Esophagus mucosa (tissue), 1 donor: ENCODE measurements around the gene PFN4. TPM values are rescaled to one million over a fixed set of nuclear protein-coding genes. Genes with fewer than 3 reads are reported as not detected.
"Not testable (repeated sequence)": the region's sequence is repeated elsewhere in the genome, so short reads cannot be mapped to it uniquely, and the experiment has no call there.

Experiments used
- ATAC-seq: fragments of 200-7000 bp; cut with Tn5 transposase; one replicate; pipeline ENCODE4 v1.9.1; 2020
- total RNA-seq: library from RNA; stranded (reverse); gene quantifications from one replicate; pipeline ENCODE4 v1.2.4, GENCODE V29; 2023
- donor health status: DM: yes; HTN: yes; CAD: no.

Gene PFN4
- total RNA-seq, 1 donor from 2014 or later: 0.24 TPM

DNA sequence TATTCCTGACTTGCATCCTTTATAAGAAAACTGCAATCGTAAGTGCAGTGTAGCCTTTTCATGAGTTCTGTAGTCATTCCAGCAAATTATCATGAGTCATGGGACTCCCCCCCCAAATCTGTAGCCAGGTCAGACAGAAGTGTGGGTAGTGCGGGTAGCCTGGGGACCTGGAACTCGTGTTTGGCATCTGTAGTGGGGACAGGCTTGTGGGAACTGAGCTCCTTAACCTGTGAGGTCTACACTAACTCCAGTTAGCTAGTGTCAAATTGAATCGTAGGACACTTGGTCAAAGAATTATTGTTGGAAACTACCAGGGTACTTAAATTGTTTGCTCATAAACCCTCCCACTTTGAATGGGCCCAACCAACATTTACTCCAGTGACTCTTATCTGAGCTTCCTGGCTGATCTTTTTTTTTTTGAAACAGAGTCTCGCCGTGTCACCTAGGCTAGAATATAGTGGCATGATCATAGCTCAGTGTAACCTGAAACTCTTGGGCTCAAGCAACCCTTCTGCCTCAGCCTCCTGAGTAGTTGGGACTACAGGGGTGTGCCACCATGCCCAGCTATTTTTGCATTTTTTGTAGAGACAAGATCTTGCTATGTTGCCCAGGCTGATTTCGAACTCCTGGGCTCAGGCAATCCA lies 12.4 kb downstream of the PFN4 start:
- peak; percentile 44 for ATAC-seq

- not testable (repeated sequence) for ATAC-seq
These were observed 13.7 kb downstream of the PFN4 start for GRCh38 chr2:24109431-24109830.

GRCh38 chr2:24107336-24107735 lies 15.8 kb downstream of the PFN4 start:
- no peak for ATAC-seq

DNA sequence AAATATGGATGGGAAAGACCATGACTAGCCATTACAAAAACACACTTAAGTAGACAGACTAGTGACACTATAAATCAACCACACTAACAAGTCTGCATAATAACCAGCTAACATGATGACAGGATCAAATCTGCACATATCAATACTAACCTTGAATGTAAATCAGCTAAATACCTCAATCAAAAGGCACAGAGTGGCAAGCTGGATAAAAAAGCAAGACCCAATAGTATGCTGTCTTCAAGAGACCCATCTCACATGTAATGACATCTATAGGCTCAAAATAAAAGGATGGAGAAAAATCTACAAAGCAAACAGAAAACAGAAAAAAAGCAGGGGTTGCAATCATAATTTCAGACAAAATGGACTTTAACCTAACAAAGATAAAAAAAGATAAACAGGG lies 16.3 kb downstream of the PFN4 start:
- ATAC-seq: no peak

DNA sequence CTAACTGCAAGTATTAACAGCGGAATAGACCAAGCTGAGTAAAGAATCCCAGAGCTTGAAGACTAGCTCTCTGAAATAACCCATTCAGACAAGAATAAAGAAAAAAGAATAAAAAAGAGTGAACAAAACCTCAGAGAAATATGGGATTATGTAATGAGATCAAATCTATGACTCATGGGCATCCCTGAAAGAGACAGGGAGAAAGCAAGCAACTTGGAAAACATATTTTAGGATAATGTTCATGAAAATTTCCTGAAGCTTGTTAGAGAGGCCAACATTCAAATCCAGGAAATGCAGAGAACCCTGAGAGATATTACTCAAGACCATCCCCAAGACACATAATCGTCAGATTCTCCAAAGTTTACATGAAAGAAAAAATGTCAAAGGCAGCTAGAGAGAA lies 17.3 kb downstream of the PFN4 start:
- no peak for ATAC-seq

DNA sequence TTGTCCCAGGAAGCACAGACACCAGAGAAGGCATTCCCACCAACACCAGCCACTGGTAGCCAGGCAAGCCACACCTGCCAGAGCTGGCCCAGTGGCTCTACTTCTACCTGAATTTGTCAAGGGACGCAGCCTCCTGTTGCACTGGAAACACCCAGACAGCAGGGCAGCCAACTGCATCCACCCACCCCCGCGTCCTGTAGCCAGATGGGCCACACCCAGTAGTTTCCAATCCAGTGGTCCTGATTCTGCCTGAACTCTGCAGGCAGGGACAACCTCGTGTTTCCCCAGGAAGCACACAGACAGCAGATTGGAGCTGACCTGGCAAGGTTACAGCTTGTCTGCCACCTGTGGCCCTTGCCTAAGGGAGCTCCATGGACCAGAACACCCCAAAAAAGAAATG lies 18.2 kb downstream of the PFN4 start:
- peak; percentile 43 for ATAC-seq

DNA sequence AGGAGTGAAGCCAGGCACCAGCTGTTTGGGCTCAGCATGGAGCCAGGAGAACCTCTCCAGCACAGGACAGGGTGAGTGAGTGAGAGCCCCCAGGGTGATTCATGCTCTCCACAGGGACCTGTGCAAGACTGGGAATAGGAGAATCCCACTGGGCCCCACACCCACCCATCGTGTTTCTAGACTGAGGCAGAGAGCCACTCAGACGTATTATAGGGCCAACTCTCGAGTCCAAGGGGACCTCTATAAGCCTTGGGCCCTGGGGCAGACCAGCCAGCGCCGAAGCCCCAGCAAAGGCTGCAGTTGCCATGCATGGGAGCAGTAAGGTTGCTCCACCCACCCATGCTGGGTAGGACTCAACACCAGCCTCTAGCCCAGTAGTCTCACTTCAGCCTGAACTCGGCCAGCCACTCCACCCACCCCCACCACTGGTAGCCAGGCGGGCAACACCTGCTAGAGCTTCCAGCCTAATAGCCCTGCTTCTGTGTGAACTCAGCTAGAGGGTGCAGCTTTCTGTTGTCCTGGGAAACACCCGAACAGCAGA lies 19.0 kb downstream of the PFN4 start:
- ATAC-seq: no peak

GRCh38 chr2:24102677-24103076 lies 20.5 kb downstream of the PFN4 start:
- ATAC-seq: no peak

GRCh38 chr2:24101992-24102391 lies 21.1 kb downstream of the PFN4 start:
- ATAC-seq: no peak

- not testable (repeated sequence) for ATAC-seq
These were observed 22.4 kb downstream of the PFN4 start for GRCh38 chr2:24100732-24101131.

- ATAC-seq: not testable (repeated sequence)
These were observed 27.9 kb downstream of the PFN4 start for GRCh38 chr2:24095171-24095677.

- not testable (repeated sequence) for ATAC-seq
These were observed 29.9 kb downstream of the PFN4 start for GRCh38 chr2:24093270-24093669.

- peak; percentile 14 for ATAC-seq
These were observed 34.2 kb downstream of the PFN4 start for GRCh38 chr2:24088821-24089359.

- ATAC-seq: no peak
These were observed 36.1 kb downstream of the PFN4 start for GRCh38 chr2:24087032-24087431.

- ATAC-seq: no peak
These were observed 36.9 kb downstream of the PFN4 start for GRCh38 chr2:24086241-24086640.

DNA sequence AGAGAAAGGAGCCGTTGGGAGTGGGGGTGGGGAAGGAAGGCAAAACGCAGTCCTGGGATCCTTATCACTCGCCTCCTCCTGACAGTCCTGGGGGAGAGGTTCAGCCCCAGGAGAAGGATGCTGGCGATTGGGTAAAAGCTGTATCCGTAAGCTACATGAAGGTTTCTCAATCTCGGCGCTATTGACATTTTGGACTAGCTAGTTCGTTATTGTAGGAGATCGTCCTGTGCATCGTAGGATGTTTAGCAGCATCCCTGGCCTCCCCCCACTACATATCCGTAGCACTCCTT lies 38.0 kb downstream of the PFN4 start:
- ATAC-seq: no peak

DNA sequence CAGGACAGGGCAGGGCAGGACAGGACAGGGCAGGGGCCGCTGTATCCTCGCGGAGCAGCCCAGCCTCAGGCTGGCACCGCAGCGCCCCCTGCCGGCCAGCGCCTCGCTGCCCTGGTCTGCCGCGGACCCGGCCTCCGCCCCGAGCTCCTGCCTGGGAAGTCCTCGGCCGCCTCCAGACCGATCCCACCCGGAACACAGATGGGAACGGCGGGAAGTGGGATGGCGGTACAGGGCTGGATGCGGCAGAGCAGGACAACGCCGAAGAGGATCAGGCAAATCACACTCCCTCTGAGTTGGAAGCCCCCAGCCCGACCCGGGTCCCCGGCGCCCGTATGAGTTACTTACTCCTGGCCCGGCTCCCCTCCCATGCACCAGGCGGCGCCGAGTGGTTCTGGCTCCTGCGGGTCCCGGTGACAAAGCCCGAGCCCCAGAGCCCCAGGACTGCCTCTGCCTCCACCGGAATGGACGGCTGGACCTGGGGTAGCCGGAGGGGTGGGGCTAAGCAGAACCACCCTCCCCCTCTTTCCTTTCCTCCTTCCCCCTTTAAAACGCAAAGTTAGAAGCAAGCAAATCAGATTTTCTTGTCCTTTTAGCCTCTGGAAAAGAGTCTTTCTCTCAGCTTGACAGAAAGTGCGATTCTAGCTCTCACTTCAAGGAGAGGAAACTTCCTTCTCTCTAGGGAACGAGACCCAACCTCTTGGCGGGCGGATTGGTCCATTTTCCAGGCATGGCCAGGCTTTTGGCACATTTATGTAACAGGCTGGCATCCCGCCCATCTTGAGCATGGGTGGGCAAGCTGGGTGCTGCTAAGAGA lies 38.5 kb downstream of the PFN4 start, which contains the start of gene TP53I3:
Gene TP53I3, minus strand, starts transcription at position 449 of the 814 bp plus-strand sequence. CDS start 508 bp downstream, outside the sequence.
- peak; percentile 94 for ATAC-seq

GRCh38 chr2:24083567-24084385 lies 39.4 kb downstream of the PFN4 start:
- peak; percentile 76 for ATAC-seq

DNA sequence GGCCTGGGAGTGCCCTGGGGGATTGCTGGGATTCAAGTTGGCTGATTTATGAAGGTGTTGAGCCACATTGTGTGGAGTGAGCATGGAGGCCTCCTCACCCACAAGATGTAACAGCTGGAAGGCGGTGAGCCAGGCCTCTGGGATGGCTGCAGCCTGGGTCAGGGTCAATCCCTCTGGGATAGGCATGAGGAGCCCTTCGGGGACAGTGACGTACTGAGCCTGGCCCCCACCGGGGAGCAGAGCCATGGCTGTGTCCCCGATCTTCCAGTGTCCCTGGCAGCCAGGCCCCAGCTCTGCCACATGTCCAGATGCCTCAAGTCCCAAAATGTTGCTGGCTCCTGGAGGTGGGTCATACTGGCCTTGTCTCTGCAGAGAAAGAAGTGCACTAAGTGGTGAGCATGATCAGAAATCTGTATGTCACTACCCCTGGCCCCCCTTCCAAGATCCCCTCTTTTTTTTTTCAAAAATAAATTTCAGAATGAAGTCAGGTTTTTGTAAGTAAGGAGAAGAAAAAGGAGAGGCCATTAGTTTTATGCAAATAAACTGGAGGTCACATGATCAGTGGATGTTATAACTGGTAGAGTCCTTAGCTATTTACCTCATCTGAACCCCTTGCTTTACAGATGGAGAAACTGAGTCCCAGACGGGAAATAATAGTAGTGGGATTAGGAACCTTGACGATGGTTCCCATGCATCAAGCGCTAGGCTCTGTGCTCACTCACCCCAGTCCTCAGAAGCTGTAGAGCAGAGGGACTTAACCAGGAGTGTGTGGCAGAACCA lies 40.2 kb downstream of the PFN4 start:
- ATAC-seq: no peak

DNA sequence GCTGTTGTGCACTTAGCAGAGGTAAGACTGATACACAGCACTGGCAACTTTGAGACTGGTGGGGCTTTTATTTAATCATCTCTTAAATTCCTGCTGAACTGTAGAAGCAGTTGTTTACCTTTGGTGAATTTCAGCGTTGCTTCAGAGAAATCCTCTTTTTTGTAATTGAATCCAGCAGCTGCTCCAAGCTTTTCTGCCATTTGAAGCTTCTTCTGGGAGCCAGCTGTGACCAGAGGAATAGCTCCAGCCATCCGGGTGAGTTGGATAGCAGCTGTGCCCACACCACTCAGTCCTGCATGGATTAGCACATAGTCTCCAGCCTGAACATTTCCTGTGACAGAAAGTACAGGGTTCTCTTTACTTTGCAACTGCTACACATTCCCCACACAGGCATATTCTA lies 42.4 kb downstream of the PFN4 start:
- no peak for ATAC-seq

DNA sequence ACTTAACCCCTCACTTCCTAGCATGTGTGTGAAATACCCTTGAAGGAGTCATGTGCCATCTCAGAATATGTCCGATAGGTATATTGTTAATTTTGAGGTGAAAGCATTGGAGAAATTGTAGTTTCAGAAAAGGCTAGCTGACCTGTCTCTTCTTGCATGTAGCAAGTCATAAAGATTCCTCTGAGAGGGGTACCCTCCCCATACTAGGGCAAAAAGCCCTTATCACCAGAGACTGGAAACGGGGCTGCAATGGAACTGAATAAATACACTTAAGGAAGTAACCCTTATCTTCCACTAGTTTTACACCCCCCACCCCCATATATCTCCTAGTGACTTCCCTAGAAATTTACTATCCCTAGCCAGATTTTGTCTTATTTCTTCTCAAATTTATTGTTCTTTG lies 45.3 kb downstream of the PFN4 start:
- no peak for ATAC-seq

DNA sequence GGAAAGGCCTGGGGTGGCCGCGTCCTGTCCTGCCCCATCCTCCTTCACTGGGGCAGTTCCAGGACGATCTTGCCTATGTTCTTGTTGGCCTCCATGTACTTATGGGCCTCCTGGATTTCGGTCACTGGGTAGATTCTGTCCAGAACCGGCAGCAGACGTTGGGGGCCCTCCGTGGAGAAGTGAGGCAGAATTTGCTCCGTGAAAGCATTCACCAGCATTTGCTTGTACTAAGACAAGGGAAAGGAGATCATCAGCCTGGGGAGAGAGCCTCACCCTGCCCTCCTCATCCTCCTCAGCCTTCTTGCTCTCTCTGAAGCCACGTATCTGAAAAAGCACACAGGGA lies 45.6 kb downstream of the PFN4 start:
- no peak for ATAC-seq
